ENCODE data around the gene ESCO1. TPM values are rescaled to one million over a fixed set of nuclear protein-coding genes. Genes with fewer than 3 reads are reported as not detected.
A peak's percentile ranks its signal among the peaks of the same experiment; 100 is the strongest.

Gene ESCO1
- total and polyA plus RNA-seq, 2 of the 13 experiments (the other 11 are each of a cell fraction or from before 2014, with no cell fraction given), result 6.3 to 19.4 TPM

- TF ChIP-seq, protein P1, sequence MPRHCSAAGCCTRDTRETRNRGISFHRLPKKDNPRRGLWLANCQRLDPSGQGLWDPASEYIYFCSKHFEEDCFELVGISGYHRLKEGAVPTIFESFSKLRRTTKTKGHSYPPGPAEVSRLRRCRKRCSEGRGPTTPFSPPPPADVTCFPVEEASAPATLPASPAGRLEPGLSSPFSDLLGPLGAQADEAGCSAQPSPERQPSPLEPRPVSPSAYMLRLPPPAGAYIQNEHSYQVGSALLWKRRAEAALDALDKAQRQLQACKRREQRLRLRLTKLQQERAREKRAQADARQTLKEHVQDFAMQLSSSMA (CRISPR knock-in tag; IDR thresholded peaks at IDR 0.05), result no peak
- no peak for TF ChIP-seq ZNF891 (CRISPR knock-in tag; IDR thresholded peaks at IDR 0.05)
- no peak for TF ChIP-seq HOXD1 (CRISPR knock-in tag; IDR thresholded peaks at IDR 0.05)
- TF ChIP-seq HOXA9 (CRISPR knock-in tag; IDR thresholded peaks at IDR 0.05; ENCODE audit: borderline replicate concordance), result no peak
- no peak for TF ChIP-seq ZNF383 (CRISPR knock-in tag; IDR thresholded peaks at IDR 0.05; ENCODE audit: borderline replicate concordance)
- TF ChIP-seq ZNF7 (CRISPR knock-in tag; IDR thresholded peaks at IDR 0.05), result no peak
- TF ChIP-seq RNF2 (conservative IDR thresholded peaks at IDR 0.05; ENCODE audit: low read depth), result no peak
- TF ChIP-seq ZKSCAN8 (CRISPR knock-in tag; IDR thresholded peaks at IDR 0.05; ENCODE audit: borderline replicate concordance), result no peak
- no peak for TF ChIP-seq SNAPC5 (CRISPR knock-in tag; IDR thresholded peaks at IDR 0.05; ENCODE audit: borderline replicate concordance)
- TF ChIP-seq ZNF556 (CRISPR knock-in tag; IDR thresholded peaks at IDR 0.05; ENCODE audit: borderline replicate concordance), result no peak
- no peak for TF ChIP-seq MEIS1 (CRISPR knock-in tag; IDR thresholded peaks at IDR 0.05; ENCODE audit: borderline replicate concordance)
- no peak for TF ChIP-seq MTA3 (CRISPR knock-in tag; IDR thresholded peaks at IDR 0.05)
- TF ChIP-seq TBP (CRISPR knock-in tag; IDR thresholded peaks at IDR 0.05), result no peak
- peak; percentile 67 for TF ChIP-seq POGZ (CRISPR knock-in tag; IDR thresholded peaks at IDR 0.05)
- TF ChIP-seq ZSCAN31 (CRISPR knock-in tag; IDR thresholded peaks at IDR 0.05; ENCODE audit: low read depth), result no peak
- TF ChIP-seq, protein P2, sequence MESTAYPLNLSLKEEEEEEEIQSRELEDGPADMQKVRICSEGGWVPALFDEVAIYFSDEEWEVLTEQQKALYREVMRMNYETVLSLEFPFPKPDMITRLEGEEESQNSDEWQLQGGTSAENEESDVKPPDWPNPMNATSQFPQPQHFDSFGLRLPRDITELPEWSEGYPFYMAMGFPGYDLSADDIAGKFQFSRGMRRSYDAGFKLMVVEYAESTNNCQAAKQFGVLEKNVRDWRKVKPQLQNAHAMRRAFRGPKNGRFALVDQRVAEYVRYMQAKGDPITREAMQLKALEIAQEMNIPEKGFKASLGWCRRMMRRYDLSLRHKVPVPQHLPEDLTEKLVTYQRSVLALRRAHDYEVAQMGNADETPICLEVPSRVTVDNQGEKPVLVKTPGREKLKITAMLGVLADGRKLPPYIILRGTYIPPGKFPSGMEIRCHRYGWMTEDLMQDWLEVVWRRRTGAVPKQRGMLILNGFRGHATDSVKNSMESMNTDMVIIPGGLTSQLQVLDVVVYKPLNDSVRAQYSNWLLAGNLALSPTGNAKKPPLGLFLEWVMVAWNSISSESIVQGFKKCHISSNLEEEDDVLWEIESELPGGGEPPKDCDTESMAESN (CRISPR knock-in tag; conservative IDR thresholded peaks at IDR 0.05), result 0 out of 2 replicates have a peak, but pooled peaks have one; percentile 43
- no peak for TF ChIP-seq RAD21 (CRISPR knock-in tag; IDR thresholded peaks at IDR 0.05)
- TF ChIP-seq, protein P3, sequence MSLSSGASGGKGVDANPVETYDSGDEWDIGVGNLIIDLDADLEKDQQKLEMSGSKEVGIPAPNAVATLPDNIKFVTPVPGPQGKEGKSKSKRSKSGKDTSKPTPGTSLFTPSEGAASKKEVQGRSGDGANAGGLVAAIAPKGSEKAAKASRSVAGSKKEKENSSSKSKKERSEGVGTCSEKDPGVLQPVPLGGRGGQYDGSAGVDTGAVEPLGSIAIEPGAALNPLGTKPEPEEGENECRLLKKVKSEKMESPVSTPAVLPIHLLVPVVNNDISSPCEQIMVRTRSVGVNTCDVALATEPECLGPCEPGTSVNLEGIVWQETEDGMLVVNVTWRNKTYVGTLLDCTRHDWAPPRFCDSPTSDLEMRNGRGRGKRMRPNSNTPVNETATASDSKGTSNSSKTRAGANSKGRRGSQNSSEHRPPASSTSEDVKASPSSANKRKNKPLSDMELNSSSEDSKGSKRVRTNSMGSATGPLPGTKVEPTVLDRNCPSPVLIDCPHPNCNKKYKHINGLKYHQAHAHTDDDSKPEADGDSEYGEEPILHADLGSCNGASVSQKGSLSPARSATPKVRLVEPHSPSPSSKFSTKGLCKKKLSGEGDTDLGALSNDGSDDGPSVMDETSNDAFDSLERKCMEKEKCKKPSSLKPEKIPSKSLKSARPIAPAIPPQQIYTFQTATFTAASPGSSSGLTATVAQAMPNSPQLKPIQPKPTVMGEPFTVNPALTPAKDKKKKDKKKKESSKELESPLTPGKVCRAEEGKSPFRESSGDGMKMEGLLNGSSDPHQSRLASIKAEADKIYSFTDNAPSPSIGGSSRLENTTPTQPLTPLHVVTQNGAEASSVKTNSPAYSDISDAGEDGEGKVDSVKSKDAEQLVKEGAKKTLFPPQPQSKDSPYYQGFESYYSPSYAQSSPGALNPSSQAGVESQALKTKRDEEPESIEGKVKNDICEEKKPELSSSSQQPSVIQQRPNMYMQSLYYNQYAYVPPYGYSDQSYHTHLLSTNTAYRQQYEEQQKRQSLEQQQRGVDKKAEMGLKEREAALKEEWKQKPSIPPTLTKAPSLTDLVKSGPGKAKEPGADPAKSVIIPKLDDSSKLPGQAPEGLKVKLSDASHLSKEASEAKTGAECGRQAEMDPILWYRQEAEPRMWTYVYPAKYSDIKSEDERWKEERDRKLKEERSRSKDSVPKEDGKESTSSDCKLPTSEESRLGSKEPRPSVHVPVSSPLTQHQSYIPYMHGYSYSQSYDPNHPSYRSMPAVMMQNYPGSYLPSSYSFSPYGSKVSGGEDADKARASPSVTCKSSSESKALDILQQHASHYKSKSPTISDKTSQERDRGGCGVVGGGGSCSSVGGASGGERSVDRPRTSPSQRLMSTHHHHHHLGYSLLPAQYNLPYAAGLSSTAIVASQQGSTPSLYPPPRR (CRISPR knock-in tag; IDR thresholded peaks at IDR 0.05; ENCODE audit: borderline replicate concordance), result no peak
- TF ChIP-seq, protein P4, sequence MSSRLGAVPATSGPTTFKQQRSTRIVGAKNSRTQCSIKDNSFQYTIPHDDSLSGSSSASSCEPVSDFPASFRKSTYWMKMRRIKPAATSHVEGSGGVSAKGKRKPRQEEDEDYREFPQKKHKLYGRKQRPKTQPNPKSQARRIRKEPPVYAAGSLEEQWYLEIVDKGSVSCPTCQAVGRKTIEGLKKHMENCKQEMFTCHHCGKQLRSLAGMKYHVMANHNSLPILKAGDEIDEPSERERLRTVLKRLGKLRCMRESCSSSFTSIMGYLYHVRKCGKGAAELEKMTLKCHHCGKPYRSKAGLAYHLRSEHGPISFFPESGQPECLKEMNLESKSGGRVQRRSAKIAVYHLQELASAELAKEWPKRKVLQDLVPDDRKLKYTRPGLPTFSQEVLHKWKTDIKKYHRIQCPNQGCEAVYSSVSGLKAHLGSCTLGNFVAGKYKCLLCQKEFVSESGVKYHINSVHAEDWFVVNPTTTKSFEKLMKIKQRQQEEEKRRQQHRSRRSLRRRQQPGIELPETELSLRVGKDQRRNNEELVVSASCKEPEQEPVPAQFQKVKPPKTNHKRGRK (CRISPR knock-in tag; IDR thresholded peaks at IDR 0.05), result 0 out of 2 replicates have a peak, but pooled peaks have one; percentile 34
- no peak for TF ChIP-seq ZFAT (CRISPR knock-in tag; conservative IDR thresholded peaks at IDR 0.05)
Observed at GRCh38 chr18:21598726-21599584, 1.5 kb downstream of the ESCO1 start (continued).
